Central memory CD8-positive, alpha-beta T cell (primary cell): ENCODE measurements around the gene TMED7.

Experiments
- ATAC-seq: fragments of 150-1000 bp; cut with Tn5 transposase; replicated peaks from 2 replicates; pipeline ENCODE4 v1.10.0; 2022; ENCODE audit warnings: mild to moderate bottlenecking, moderate FRiP score, moderate number of reproducible peaks; ENCODE audit not compliant: poor library complexity, severe bottlenecking; ENCODE audit errors: extremely low read depth
- DNase-seq, 2 donors: peaks; one replicate each; pipeline ENCODE4 v3.0.0; 2021; ENCODE audit warnings: low spot score in 2 of 2
- H3K27ac Mint-ChIP-seq: one replicate; pipeline ENCODE4 v1.8.0; 2022; ENCODE audit warnings: low read depth, mild to moderate bottlenecking, moderate library complexity, mixed read lengths
- H3K27me3 Mint-ChIP-seq: one replicate; pipeline ENCODE4 v1.8.0; 2022; ENCODE audit warnings: mixed read lengths
- H3K36me3 Mint-ChIP-seq: one replicate; pipeline ENCODE4 v1.8.0; 2022; ENCODE audit warnings: mild to moderate bottlenecking, moderate library complexity, mixed read lengths; ENCODE audit not compliant: insufficient read depth
- H3K4me1 Mint-ChIP-seq: one replicate; pipeline ENCODE4 v1.8.0; 2022; ENCODE audit warnings: mixed read lengths
- H3K4me3 Mint-ChIP-seq: one replicate; pipeline ENCODE4 v1.8.0; 2022; ENCODE audit warnings: mild to moderate bottlenecking, moderate library complexity, mixed read lengths
- H3K9me3 Mint-ChIP-seq: one replicate; pipeline ENCODE4 v1.8.0; 2022; ENCODE audit warnings: mixed read lengths

Gene TMED7

GRCh38 chr5:115589043-115589442, 36.8 kb downstream of the TMED7 start:
- Mint-ChIP-seq H3K4me1 (no peaks in the 10 kb centered on the region), H3K4me3 (no peak overlapping the region), H3K27ac (no peak overlapping the region), H3K9me3 (no peaks in the 10 kb centered on the region), H3K36me3 (no peaks in the 10 kb centered on the region), H3K27me3 (no peaks in the 10 kb centered on the region)
- ATAC-seq (no peak), DNase-seq (no peak)

GRCh38 chr5:115588640-115589039, 37.2 kb downstream of the TMED7 start:
- ATAC-seq (no peak), DNase-seq (no peak)
- Mint-ChIP-seq H3K27ac (no peak overlapping the region), H3K4me3 (no peak overlapping the region), H3K27me3 (no peaks in the 10 kb centered on the region), H3K36me3 (no peaks in the 10 kb centered on the region), H3K4me1 (no peaks in the 10 kb centered on the region), H3K9me3 (no peaks in the 10 kb centered on the region)

GRCh38 chr5:115586525-115587146, 39.2 kb downstream of the TMED7 start:
- no peaks in the 10 kb centered on the region for H3K27me3 Mint-ChIP-seq
- ATAC-seq (no peak), DNase-seq (no peak)
- H3K4me3 Mint-ChIP-seq = no peak overlapping the region
- no peak overlapping the region for H3K27ac Mint-ChIP-seq
- no peaks in the 10 kb centered on the region for H3K4me1 Mint-ChIP-seq
- no peaks in the 10 kb centered on the region for H3K9me3 Mint-ChIP-seq
- H3K36me3 Mint-ChIP-seq = no peaks in the 10 kb centered on the region

GRCh38 chr5:115585265-115585664, 40.6 kb downstream of the TMED7 start:
- H3K4me3 Mint-ChIP-seq = no peak overlapping the region
- H3K9me3 Mint-ChIP-seq = no peaks in the 10 kb centered on the region
- H3K36me3 Mint-ChIP-seq = no peaks in the 10 kb centered on the region
- H3K4me1 Mint-ChIP-seq = no peaks in the 10 kb centered on the region
- no peak for ATAC-seq
- no peaks in the 10 kb centered on the region for H3K27me3 Mint-ChIP-seq
- no peak for DNase-seq
- no peak overlapping the region for H3K27ac Mint-ChIP-seq

GRCh38 chr5:115584501-115584900, 41.3 kb downstream of the TMED7 start:
- H3K4me1 Mint-ChIP-seq = no peaks in the 10 kb centered on the region
- no peak for ATAC-seq
- no peak for DNase-seq
- no peaks in the 10 kb centered on the region for H3K9me3 Mint-ChIP-seq
- no peak overlapping the region for H3K27ac Mint-ChIP-seq
- H3K36me3 Mint-ChIP-seq = no peaks in the 10 kb centered on the region
- H3K27me3 Mint-ChIP-seq = no peaks in the 10 kb centered on the region
- H3K4me3 Mint-ChIP-seq = no peak overlapping the region

- H3K27ac Mint-ChIP-seq = no peak overlapping the region
- H3K27me3 Mint-ChIP-seq = no peaks in the 10 kb centered on the region
- DNase-seq (no peak), ATAC-seq (no peak)
- no peaks in the 10 kb centered on the region for H3K36me3 Mint-ChIP-seq
- H3K4me3 Mint-ChIP-seq = no peak overlapping the region
- H3K4me1 Mint-ChIP-seq = no peaks in the 10 kb centered on the region
- H3K9me3 Mint-ChIP-seq = no peaks in the 10 kb centered on the region
These were observed 42.4 kb downstream of the TMED7 start for GRCh38 chr5:115583474-115583873.

GRCh38 chr5:115580941-115581340, 44.9 kb downstream of the TMED7 start:
- no peaks in the 10 kb centered on the region for H3K27me3 Mint-ChIP-seq
- no peak for ATAC-seq

GRCh38 chr5:115579747-115580173, 46.1 kb downstream of the TMED7 start:
- DNase-seq = no peak
- no peaks in the 10 kb centered on the region for H3K27me3 Mint-ChIP-seq
- H3K9me3 Mint-ChIP-seq = no peaks in the 10 kb centered on the region
- no peak for ATAC-seq
- no peak overlapping the region for H3K4me3 Mint-ChIP-seq
- no peak overlapping the region for H3K27ac Mint-ChIP-seq
- no peaks in the 10 kb centered on the region for H3K4me1 Mint-ChIP-seq
- no peaks in the 10 kb centered on the region for H3K36me3 Mint-ChIP-seq

More at GRCh38 chr5:115580941-115581340, 44.9 kb downstream of the TMED7 start:
- Mint-ChIP-seq H3K36me3 (no peaks in the 10 kb centered on the region), H3K27ac (no peak overlapping the region), H3K4me3 (no peak overlapping the region), H3K4me1 (no peaks in the 10 kb centered on the region), H3K9me3 (no peaks in the 10 kb centered on the region)
- no peak for DNase-seq

- no peak overlapping the region for H3K4me3 Mint-ChIP-seq
These were observed 46.6 kb downstream of the TMED7 start for GRCh38 chr5:115579216-115579615.

GRCh38 chr5:115578657-115579056, 47.2 kb downstream of the TMED7 start:
- Mint-ChIP-seq H3K36me3 (no peaks in the 10 kb centered on the region), H3K4me3 (no peak overlapping the region), H3K4me1 (no peaks in the 10 kb centered on the region), H3K27me3 (no peaks in the 10 kb centered on the region), H3K9me3 (no peaks in the 10 kb centered on the region), H3K27ac (no peak overlapping the region)
- ATAC-seq (no peak), DNase-seq (no peak)

More at GRCh38 chr5:115579216-115579615, 46.6 kb downstream of the TMED7 start:
- H3K4me1 Mint-ChIP-seq = no peaks in the 10 kb centered on the region
- no peak overlapping the region for H3K27ac Mint-ChIP-seq
- no peaks in the 10 kb centered on the region for H3K9me3 Mint-ChIP-seq
- no peak for DNase-seq
- no peak for ATAC-seq
- no peaks in the 10 kb centered on the region for H3K27me3 Mint-ChIP-seq
- no peaks in the 10 kb centered on the region for H3K36me3 Mint-ChIP-seq

- ATAC-seq (no peak), DNase-seq (no peak)
- H3K36me3 Mint-ChIP-seq = no peaks in the 10 kb centered on the region
- no peaks in the 10 kb centered on the region for H3K9me3 Mint-ChIP-seq
- no peaks in the 10 kb centered on the region for H3K4me1 Mint-ChIP-seq
- no peak overlapping the region for H3K27ac Mint-ChIP-seq
- H3K27me3 Mint-ChIP-seq = no peaks in the 10 kb centered on the region
- H3K4me3 Mint-ChIP-seq = no peak overlapping the region
These were observed 48.1 kb downstream of the TMED7 start for GRCh38 chr5:115577741-115578140.

- Mint-ChIP-seq H3K4me3 (no peak overlapping the region), H3K36me3 (no peaks in the 10 kb centered on the region), H3K9me3 (no peaks in the 10 kb centered on the region), H3K4me1 (no peaks in the 10 kb centered on the region), H3K27ac (no peak overlapping the region), H3K27me3 (no peaks in the 10 kb centered on the region)
- ATAC-seq (no peak), DNase-seq (no peak)
These were observed 48.5 kb downstream of the TMED7 start for GRCh38 chr5:115577329-115577728.

- no peak overlapping the region for H3K27ac Mint-ChIP-seq
- H3K9me3 Mint-ChIP-seq = no peaks in the 10 kb centered on the region
- H3K36me3 Mint-ChIP-seq = no peaks in the 10 kb centered on the region
- DNase-seq (no peak), ATAC-seq (no peak)
- no peaks in the 10 kb centered on the region for H3K27me3 Mint-ChIP-seq
- no peak overlapping the region for H3K4me3 Mint-ChIP-seq
- no peaks in the 10 kb centered on the region for H3K4me1 Mint-ChIP-seq
These were observed 50.4 kb downstream of the TMED7 start for GRCh38 chr5:115575167-115576070.
